HG03354 (cell line): Measurements from ENCODE around the gene RGS6.
"Not testable (repeated sequence)": the region's sequence is repeated elsewhere in the genome, so short reads cannot be mapped to it uniquely, and the experiment has no call there.

Experiments
- ATAC-seq: cut with Tn5 transposase; IDR thresholded peaks from one replicate; pipeline ENCODE4 v1.9.1; 2021; ENCODE audit warnings: mild to moderate bottlenecking; ENCODE audit not compliant: unreplicated experiment, poor library complexity, severe bottlenecking

Gene RGS6

GRCh38 chr14:71932229-71932981, at the start of gene RGS6:
Gene RGS6, plus strand, starts transcription at chr14:71932429.
- ATAC-seq: no peak

- no peak for ATAC-seq
Measured at GRCh38 chr14:71883094-71883493, 49.1 kb upstream of the RGS6 start.

- no peak for ATAC-seq
Measured at GRCh38 chr14:71885301-71885700, 46.9 kb upstream of the RGS6 start.

GRCh38 chr14:71887802-71888201, 44.4 kb upstream of the RGS6 start:
- not testable (repeated sequence) for ATAC-seq

- ATAC-seq: no peak
Measured at GRCh38 chr14:71890541-71890940, 41.7 kb upstream of the RGS6 start.

GRCh38 chr14:71891185-71891584, 41.0 kb upstream of the RGS6 start:
- ATAC-seq: no peak

GRCh38 chr14:71891970-71892369, 40.3 kb upstream of the RGS6 start:
- ATAC-seq: no peak

- no peak for ATAC-seq
Measured at GRCh38 chr14:71905031-71905430, 27.2 kb upstream of the RGS6 start.

GRCh38 chr14:71905860-71906259, 26.4 kb upstream of the RGS6 start:
- no peak for ATAC-seq

GRCh38 chr14:71907793-71908515, 24.3 kb upstream of the RGS6 start:
- ATAC-seq: no peak

GRCh38 chr14:71911669-71912068, 20.6 kb upstream of the RGS6 start:
- ATAC-seq: no peak

- no peak for ATAC-seq
Measured at GRCh38 chr14:71913342-71913741, 18.9 kb upstream of the RGS6 start.

- no peak for ATAC-seq
Measured at GRCh38 chr14:71918955-71919354, 13.3 kb upstream of the RGS6 start.

GRCh38 chr14:71923513-71923912, 8.7 kb upstream of the RGS6 start:
- no peak for ATAC-seq

GRCh38 chr14:71931492-71932228, 569 bp upstream of the RGS6 start:
- ATAC-seq: no peak

- ATAC-seq: no peak
Measured at GRCh38 chr14:71933001-71933587, 865 bp downstream of the RGS6 start.

- not testable (repeated sequence) for ATAC-seq
Measured at GRCh38 chr14:71938273-71938672, 6.0 kb downstream of the RGS6 start.

GRCh38 chr14:71939344-71939743, 7.1 kb downstream of the RGS6 start:
- not testable (repeated sequence) for ATAC-seq

GRCh38 chr14:71940500-71940899, 8.3 kb downstream of the RGS6 start:
- ATAC-seq: not testable (repeated sequence)

- ATAC-seq: not testable (repeated sequence)
Measured at GRCh38 chr14:71941616-71942015, 9.4 kb downstream of the RGS6 start.
